Epidermal melanocyte (primary cell): ENCODE results near the gene ST6GALNAC6.
A peak's percentile ranks its signal among the peaks of the same experiment; 100 is the strongest.
"Not testable (repeated sequence)": the region's sequence is repeated elsewhere in the genome, so short reads cannot be mapped to it uniquely, and the experiment has no call there.

Experiments
- DNase-seq: peaks from one replicate; pipeline ENCODE4 v3.0.0; 2011; ENCODE audit warnings: low spot score; ENCODE audit not compliant: insufficient read length

The ST6GALNAC6 gene

DNA sequence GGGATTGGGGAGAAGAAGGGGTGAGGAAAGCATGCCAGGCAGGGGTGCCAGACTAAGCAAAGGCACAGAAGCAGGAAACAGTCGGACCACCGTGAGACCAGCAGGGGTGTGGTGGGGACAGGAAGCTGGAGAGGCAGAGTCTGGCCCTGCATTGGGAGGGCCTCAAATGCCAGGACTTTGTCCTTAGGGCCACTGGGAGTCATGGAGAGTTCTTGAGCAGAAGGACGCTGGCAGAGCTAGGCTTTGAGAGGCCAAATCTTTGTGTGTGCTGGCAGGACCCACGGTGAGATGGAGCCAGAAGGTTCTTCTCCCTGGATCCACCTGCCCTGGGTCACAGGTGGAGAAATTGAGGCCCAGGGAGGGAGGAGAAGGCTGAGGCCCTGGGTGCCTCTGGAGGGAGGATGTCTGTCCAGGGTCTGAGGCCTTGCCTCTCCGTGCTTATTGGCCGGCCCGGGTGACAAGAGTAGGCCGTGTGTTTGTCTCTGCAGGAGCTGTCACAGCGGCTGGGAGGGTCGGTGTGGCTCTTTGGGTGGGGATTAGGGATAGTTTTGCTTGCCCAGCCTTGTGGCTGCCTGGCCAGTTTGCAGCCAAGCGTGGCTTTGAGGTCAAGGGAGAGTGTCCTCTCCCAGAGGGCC is 43.2 kb downstream of the ST6GALNAC6 start:
- no peak for DNase-seq

DNA sequence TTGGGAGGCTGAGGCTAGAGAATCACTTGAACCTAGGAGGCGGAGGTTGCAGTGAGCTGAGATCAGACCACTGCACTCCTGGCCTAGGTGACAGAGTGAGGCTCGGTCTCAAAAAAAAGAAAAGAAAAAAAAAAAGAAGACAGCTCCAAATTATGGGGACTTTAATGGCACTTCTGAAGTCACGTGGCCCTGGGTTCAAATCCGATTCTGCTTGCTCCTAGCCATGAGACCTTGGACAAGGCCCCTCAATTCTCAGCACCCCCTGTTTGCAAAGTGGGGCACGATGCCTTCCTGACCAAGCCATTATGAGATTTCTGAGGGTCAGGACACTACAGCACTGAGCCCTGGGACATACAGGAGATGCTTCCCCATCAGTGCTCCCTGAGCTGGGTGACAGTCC is 43.9 kb downstream of the ST6GALNAC6 start:
- DNase-seq, result no peak

DNA sequence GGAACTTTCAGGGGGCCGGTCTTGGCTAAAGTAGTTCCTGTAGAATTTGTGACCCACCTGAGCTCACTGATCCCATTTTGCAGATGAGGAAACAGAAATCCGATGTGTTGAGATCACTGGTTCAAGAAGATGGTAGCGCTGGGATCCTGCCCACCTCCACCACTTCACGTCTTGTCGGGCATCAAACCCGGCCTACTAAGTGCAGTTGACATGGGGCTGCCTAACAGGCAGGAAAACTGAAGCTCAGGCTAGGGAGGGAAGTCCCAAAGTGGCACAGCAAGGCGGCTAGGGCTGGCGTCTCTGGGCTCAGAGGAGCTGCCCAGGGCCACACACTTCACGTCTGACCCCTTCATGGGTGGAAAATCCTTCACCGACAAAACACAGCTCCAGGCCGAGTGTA is 44.4 kb downstream of the ST6GALNAC6 start:
- no peak for DNase-seq

DNA sequence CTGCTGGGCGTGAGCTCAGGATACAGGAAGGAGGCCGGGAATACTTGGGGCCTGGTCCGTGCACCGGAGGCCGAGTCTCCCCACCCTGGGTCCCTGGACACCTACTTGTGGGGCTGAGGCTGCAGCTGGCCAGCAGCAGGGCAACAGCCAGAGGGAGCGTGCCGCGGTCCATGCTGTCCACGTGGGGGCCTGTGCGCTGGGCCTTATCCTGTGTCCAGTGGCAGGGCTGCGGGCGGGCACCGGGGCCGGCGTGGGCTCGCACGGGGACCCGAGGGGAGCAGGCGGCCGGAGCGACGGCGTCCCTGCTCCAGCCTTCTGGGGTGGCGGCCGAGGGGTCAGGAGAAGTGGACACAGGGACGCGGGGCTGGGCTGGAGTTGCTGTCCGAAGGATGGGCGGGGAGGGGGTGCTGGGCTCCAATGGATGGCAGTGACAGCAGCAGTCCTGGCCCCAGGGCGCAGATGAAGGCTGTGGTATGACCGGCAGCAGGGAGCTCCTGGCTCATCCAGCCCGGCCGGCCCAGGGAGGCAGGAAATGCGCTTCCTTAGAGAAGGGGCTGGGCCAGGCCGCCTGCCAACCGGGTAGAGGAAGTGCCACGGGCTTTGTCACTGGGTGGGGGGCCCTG is 45.1 kb downstream of the ST6GALNAC6 start, which contains the start of gene ENG:
Gene ENG, minus strand, starts transcription at position 475 of the 623 bp plus-strand sequence. Its CDS starts 303 bp downstream, at position 172.
- DNase-seq, result peak; percentile 63

DNA sequence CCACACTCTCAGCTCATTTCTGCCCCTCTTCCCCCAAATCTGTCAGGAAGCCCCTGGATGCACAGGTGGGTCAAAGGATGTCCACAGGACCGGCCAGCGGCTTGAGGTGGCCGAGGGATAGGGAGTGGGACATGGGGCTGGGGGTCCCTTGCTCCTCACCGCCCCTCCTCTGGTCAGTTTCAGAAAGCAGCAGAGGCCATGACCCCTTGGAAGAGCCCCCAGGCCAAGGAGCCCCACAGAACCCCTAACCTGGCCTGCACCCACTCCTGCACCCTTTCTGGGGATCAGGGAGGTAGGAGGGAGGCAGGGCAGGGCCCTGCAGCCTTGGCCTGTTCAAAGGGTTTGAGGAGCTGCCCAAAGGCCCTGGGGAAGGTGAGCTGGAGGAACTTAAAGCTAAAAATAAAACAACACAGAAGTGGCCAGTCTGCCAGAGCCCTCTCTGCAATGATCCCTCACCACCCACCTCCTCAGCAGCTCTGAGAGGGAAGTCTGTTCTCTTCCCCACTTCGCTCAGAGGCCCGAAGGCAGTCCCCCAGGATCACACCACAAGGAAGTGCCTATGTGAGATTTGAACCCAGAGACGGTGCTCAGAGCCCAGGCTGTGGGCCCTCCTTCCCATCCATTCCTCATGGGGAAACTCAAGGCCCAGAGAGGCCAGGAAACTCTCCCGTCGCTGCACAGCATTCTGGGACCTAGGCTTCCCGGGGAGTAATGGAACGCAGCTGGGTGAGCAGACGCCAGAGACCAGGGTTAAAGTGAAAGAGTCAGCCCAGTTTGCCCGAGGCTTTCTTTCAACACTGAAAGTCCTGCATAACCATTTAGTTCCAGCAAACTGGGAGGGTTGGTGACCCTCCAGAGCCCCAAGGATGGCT is 45.9 kb downstream of the ST6GALNAC6 start:
- peak; percentile 75 for DNase-seq

DNA sequence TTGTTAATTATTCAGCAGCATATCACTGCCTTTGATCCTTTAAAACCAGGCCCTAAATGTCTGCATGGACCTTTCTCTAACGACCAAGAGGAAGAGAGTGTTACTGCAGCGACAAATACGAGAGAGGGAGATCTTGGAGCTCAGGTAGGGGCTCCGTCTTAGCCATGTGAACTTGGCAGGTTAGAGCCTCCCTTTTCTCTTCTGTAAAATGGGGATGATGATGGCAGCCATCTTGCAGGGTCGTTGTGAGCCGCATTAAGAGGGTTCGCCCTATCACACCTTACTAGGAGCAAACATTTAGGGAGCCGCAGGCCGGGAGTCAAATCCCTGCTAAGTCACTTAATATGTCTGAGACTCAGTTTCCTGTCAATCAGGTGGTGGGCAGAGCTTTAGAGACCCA is 46.6 kb downstream of the ST6GALNAC6 start:
- DNase-seq, result no peak

DNA sequence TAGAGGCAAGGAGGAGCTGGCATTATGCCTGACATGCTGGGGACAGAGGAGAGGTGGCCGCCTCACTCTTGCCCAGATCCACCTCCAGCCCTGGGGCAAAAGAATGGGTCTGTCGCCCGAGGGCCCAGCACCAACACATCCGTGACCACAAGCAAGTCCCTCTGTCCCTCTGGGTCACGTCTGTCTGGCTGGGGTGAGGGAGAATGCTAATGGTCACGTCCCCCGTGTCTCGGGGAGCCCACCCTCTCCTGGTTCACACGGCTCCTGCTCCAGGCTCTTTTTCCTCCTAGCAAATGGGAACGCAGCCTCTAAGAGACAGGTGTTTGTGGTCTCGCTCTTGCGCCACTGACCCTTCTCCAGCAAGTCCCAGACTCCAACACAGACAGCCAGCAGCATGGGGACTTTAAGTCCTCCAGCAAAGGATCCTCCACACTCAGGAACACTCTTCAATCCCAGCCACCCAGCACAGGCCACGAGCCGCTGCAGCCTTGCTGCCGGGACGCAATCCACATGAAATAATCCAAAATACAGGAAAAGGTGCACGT is 49.0 kb downstream of the ST6GALNAC6 start:
- no peak for DNase-seq

DNA sequence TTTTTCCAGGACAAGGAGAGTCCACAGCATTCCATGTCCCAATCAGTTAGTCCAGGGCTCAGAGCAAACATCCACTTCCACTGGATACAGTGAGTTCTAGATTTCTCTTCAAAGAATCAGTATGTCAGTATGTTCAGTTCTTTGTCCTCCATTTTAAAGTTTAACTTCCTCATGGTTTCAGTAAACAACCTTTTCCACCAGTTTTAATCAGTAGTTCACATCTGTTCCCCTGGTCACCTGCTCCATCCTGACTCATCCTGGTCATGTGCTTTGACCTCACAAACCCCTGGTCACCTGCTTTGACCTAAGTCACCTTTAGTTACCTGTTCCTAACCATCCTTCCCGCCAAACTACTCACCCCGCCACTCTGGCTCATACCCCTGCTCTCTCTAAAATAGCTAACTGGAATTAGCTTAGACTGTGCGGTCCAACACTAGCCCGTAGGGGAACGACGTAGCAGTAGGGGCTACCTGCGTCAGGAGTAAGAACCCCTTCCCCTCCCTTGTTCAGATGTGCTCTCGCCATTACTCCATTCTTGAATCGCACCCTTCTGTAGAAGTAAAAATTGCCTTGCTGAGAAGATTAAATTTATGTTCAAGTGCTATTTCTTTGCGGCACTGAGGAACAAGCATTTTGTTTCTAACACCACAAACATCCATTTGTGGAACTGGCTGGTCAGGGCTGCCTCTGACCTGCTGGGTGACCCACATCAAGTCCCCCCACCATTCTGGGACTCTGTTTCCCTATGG is 50.5 kb downstream of the ST6GALNAC6 start:
- DNase-seq, result no peak

DNA sequence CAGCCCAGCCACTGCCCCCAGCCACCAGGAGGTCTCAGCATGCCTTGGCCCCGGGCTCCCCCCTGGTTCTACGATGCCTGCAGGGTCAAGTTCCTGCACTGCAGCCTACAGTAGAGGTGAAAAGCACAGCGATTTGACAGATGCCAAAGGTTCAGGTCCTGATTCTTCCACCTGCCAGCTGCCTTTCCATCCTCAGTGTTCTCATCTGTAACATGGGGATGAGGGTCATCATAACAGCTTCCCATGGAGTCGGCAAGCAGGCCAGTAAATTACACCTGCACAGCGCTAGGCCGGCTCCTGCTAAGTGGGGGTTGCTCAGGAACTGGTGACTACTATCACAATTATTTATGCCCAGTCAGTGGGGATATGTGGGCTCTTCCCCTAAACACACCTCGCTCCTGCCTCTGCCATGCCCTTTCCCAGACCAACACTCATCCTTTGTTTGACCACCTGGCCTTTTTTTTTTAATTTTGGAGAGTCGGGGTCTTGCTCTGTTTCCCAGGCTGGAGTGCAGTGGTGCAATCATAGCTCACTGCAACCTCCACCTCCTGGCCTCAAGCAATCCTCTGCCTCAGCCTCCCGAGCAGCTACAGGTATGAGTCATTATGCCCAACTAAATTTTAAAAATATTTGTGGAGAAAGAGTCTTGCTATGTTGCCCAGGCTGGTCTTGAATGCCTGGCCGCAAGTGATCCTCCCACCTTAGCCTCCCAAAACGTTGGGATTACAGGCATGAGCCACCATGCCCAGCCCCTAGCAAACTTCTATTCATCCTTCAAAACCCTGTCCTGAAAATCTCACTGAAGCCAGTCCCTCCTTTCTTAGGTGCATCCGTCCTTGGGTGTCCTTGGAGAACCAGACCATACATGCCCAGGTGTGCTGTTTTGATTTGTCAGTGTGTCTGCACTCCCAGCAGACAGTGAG is 51.3 kb downstream of the ST6GALNAC6 start:
- DNase-seq, result no peak

DNA sequence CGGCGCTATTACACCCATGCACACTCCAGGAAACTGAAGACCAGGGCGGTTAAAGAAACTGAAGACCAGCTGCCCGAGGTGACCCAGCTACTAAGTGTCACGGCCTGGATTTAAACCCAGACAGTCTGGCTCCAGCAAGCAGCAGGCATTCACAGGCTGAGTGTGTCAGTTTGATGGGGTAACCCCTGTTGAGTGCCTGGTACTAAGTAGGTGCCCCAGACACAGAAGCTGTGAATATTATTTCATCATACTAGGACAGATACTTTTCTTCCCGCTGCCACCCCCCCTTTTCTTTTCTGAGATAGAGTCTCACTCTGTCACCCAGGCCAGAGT is 52.3 kb downstream of the ST6GALNAC6 start:
- no peak for DNase-seq

DNA sequence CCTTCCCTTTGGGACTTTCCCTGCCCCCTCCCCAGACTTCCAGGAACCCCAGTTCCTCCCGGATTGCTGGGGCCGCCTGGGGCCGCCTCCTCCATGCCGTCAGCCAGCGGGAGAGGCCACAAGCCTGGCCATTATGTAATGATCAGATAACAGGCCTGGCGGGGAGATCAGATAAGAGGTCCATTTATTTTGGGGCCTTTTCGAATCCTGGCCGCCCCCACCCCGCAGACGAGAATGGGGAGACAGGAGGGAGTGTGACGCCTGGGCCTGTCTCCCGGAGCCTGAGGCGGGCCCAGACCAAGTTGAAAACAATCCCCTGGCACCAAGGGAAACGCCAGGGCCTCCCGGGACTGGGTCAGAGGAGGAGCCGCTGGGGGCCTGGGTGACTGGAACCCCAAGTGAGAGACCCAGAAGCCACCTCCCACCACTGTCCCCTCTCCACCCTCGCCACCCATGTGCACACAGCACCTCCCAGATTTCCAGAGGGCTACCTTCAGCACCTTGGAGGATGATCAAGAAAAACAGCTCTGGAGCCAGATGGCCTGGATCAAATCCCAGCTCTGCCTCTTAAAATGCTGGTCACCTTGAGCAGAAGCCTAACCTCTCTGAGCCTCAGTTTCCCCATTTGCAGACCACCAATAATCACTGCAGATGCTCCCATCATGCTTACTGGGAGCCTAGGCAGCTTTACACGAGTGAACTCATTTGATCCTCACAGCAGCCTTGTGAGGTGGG is 52.8 kb downstream of the ST6GALNAC6 start:
- DNase-seq, result no peak

DNA sequence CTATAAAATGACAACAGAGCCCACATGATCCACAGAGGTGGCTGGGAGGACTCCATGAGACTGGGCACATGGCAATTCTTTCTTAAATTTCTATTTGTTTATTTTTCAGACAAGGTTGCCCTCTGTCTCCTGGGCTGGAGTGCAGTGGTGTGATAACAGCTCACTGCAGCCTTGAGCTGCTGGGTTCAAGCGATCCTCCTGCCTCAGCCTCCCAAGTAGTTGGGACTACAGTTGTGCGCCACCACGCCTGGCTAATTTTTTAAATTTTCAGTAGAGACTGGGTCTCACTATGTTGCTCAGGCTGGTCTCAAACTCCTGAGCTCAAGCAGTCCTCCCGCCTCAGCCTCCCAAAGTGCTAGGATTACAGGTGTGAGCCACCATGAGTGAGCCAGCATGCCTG is 53.8 kb downstream of the ST6GALNAC6 start:
- not testable (repeated sequence) for DNase-seq

DNA sequence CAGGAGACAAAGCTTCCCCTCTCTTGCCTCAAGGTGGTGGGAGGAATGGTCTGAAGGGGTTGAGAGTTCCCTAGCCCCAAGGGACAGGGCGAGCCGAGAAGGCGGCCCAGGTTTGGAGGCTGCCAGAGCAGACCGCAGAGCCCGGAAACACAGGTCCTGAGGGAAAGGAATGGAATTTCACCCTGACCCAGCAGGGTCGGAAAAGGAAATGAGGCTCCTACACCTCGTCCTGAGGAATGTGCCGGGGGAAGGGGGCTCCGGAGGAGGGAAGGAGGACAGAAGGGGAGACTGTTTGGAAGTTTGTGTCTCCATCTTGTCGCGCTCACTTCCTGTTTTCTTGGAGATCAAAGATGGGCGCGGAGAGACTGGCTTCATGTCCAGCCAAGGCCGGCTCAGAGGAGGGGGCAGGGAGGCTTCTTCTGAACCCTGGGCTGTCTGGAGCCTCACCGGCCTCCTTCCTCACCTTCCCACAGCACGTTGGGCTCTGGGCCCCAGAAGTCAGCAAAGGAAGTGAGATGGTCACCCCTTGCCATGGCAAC is 54.5 kb downstream of the ST6GALNAC6 start:
- no peak for DNase-seq

DNA sequence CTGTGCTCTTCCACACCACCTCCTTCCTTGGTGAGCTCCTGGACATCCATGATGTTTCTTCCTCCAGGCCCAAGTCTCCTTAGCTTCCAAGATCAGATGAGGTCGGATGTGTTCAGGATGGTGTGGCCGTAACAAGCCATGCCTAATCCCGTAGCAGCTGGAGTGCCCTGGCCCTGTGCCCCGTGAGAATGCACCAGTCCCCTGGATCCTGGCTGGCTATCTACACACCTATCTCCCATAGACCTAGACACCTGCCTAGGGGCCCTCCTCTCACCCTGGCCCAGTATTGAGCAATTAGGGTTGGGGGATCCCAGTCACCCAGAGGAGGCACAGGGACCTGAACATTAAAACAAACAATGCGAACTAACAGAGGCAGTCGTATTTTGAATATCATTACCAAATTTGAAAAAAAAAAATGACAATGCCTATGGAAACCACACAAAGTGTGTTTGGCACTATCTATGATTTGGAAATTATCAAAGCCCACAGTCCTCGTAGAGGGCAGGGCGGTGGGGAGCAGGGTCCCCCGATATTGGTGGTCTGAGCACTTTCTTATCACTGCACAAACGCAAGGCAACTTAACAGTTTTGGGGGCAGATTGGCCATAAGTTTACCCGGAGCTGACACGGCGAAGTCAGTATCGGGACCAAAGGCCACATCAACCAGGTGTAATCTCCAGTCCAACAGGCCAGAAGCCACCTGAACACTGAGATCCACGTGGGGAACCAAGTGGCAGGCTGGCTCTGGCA is 58.1 kb downstream of the ST6GALNAC6 start:
- DNase-seq, result no peak

DNA sequence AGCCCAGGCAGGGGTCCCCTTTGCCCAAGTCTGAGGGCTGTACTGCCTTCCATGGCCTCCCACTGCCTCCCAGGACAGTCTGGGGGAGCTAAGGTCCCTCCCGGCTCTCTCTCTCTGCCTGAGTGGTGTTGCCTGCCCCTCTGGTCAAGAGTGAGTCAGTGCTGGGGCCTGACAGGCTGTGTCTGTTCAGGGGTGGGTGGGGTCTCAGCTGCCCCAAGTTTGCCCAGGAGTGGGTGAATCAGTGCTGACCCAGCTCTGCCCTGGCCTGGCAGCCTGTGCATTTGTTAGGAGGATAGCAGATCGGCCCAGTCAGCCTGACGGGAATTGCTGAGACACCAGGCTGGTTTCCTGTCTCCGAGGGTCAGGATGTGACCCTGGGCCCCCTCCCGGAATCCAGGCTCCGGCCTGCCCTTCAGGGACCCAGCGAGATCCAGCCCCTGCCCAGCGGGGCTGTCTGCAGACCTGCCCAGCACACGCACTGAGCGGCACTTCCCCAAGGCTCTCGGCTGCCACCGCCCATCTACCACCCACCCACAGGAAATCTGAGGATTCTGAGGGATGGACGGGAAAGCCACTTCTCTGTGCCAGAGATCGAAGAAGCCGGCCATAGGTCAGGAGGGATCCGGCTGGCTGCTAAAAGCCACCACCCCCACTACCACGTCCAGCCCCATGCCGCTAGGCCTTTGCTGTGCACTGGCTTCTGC is 60.9 kb downstream of the ST6GALNAC6 start:
- peak; percentile 59 for DNase-seq

DNA sequence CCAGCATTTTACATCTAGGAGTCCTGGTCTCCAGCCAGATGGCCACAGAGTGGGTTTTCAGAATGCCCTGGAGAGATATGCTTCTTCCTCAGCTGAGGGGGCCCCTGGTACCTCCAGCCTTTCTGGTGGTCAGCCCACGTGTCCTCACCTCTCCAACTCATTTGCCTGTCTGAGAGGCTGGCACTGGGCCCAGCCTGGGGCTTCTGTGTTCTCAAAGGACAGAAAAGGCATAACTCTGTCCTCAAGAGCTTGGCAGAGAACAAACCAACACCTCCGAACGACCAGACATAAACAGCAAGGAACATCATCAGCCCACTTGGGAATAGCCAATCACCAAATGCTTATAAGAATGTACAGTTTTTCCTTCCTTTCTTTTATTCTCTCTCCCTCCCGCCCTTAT is 62.1 kb downstream of the ST6GALNAC6 start:
- DNase-seq, result no peak

DNA sequence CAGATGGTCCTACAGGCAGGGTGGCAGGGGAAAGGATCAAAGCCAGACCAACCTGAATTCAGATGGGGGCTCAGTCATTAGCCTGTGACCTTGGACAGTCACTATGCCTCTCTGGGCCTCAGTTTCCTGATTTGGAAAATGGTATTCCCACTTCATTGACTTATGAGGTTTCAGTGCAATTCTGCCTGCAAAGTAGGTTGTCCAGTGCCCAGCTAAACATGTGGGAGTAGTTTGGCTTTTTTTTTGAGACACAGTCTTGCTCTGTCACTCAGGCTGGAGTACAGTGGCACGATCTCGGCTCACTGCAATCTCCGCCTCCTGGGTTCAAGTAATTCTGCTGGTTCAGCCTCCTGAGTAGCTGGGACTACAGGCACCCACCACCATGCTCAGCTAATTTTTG is 62.8 kb downstream of the ST6GALNAC6 start:
- DNase-seq, result not testable (repeated sequence)

DNA sequence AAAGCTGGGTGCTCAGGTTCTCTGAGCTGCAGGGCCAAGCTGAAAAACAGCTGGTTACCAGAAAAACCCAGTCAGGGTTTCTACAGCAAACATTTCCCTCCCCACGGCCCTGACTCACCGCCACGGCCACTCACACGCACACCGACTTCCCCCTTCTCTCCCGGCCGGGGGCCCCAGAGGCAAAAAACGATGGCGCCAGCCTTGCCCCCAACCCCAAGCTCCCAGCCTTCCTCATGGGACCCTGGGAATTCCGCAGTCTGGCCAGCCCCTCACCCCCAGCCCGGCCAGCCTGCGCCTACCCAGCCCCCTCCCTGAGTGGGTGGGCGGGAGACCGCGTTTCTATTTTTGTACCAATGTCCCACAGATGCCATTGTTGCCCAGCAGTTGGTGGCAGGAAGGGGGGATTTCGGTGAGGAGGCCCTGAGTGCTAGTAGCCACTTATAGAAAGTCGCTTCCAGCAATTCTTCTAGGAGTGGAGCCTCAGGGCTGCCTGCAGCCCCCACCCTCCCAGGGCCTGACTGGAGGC is 63.3 kb downstream of the ST6GALNAC6 start:
- peak; percentile 45 for DNase-seq
